ENCODE results near the gene FOXL3. TPM values are rescaled to one million over a fixed set of nuclear protein-coding genes. Genes with fewer than 3 reads are reported as not detected.

Gene FOXL3
- polyA plus RNA-seq, 3 donors = not detected

GRCh38 chr7:318878-319661, 29.1 kb downstream of the FOXL3 start:
- H3K9me3 ChIP-seq (replicated peaks in 1 of 2; ENCODE audit: control insufficient read depth in 1 of 2, insufficient read depth in 1 of 2, low read length in 2 of 2) = no peaks in the 10 kb centered on the region
- peaks cover 15 to 32% (median 18%) of the 10 kb centered on the region in 3 donors for H3K27me3 Mint-ChIP-seq (ENCODE audit: low read depth in 3 of 3)

GRCh38 chr7:320297-320696, 30.3 kb downstream of the FOXL3 start:
- Histone ChIP-seq H4K20me1 (ENCODE audit: insufficient read depth, low read length) (no peaks in the 10 kb centered on the region), H3K4me2 (replicated peaks; ENCODE audit: extremely low read depth, low read length, poor library complexity, severe bottlenecking) (no peak overlapping the region), H3K9ac (ENCODE audit: insufficient read depth, low read length, poor library complexity, severe bottlenecking) (no peak overlapping the region), H3K9me3 (replicated peaks in 1 of 2; ENCODE audit: control insufficient read depth in 1 of 2, insufficient read depth in 1 of 2, low read length in 2 of 2) (no peaks in the 10 kb centered on the region), H3K79me2 (ENCODE audit: insufficient read depth, low read length) (no peaks in the 10 kb centered on the region), H3K36me3 (replicated peaks in 1 of 2; ENCODE audit: control insufficient read depth in 1 of 2, insufficient read depth in 2 of 2, low read length in 2 of 2) (no peaks in the 10 kb centered on the region), H3K27ac (ENCODE audit: low read depth in 1 of 2, low read length in 2 of 2) (no peak overlapping the region), H3K4me3 (replicated peaks in 1 of 3; ENCODE audit: low read depth in 2 of 3, low read length in 3 of 3) (no peak overlapping the region), H2AFZ (ENCODE audit: insufficient read depth, low read depth, low read length, poor library complexity, severe bottlenecking) (no peak overlapping the region), H3K4me1 (ENCODE audit: control insufficient read depth in 1 of 2, insufficient read depth in 2 of 2, low read length in 2 of 2) (peaks cover 0 to 8% of the 10 kb centered on the region in 2 donors), H3K27me3 (ENCODE audit: control insufficient read depth in 2 of 2, insufficient read depth in 2 of 2, low read length in 2 of 2) (peaks cover 0 to 3% of the 10 kb centered on the region in 2 donors)
- WGBS (ENCODE audit: insufficient coverage) = 100% methylated on average over 2 of the region's 2 CpGs
- TF ChIP-seq CTCF (IDR thresholded peaks at IDR 0.05) = no peak
- H3K27me3 Mint-ChIP-seq (ENCODE audit: low read depth in 3 of 3) = peaks cover 13 to 26% (median 18%) of the 10 kb centered on the region in 3 donors
- H3K4me3 Mint-ChIP-seq = no peak overlapping the region
- intact Hi-C loops (cut with micrococcal nuclease) = loop anchor here (5.0 kb wide), 2 partner anchors 317 to 552 kb away; no protein-coding TSS in a partner anchor
- no peak for DNase-seq
- H3K4me1 Mint-ChIP-seq = peaks cover 7% of the 10 kb centered on the region
- H3K36me3 Mint-ChIP-seq = no peaks in the 10 kb centered on the region
- peaks cover 0 to 6% (median 0%) of the 10 kb centered on the region in 7 donors for H3K9me3 Mint-ChIP-seq
- peak overlapping the region in 1 of 7 donors; percentile 8 for H3K27ac Mint-ChIP-seq

More at GRCh38 chr7:318878-319661, 29.1 kb downstream of the FOXL3 start:
- peaks cover 0 to 10% (median 3%) of the 10 kb centered on the region in 7 donors for H3K9me3 Mint-ChIP-seq
- no peak for DNase-seq
- Histone ChIP-seq H3K4me3 (replicated peaks in 1 of 3; ENCODE audit: low read depth in 2 of 3, low read length in 3 of 3) (no peak overlapping the region), H3K4me1 (ENCODE audit: control insufficient read depth in 1 of 2, insufficient read depth in 2 of 2, low read length in 2 of 2) (peaks cover 0 to 8% of the 10 kb centered on the region in 2 donors), H2AFZ (ENCODE audit: insufficient read depth, low read depth, low read length, poor library complexity, severe bottlenecking) (no peak overlapping the region), H3K36me3 (replicated peaks in 1 of 2; ENCODE audit: control insufficient read depth in 1 of 2, insufficient read depth in 2 of 2, low read length in 2 of 2) (no peaks in the 10 kb centered on the region), H3K4me2 (replicated peaks; ENCODE audit: extremely low read depth, low read length, poor library complexity, severe bottlenecking) (no peak overlapping the region), H4K20me1 (ENCODE audit: insufficient read depth, low read length) (no peaks in the 10 kb centered on the region), H3K27ac (ENCODE audit: low read depth in 1 of 2, low read length in 2 of 2) (no peak overlapping the region), H3K9ac (ENCODE audit: insufficient read depth, low read length, poor library complexity, severe bottlenecking) (no peak overlapping the region), H3K79me2 (ENCODE audit: insufficient read depth, low read length) (no peaks in the 10 kb centered on the region), H3K27me3 (ENCODE audit: control insufficient read depth in 2 of 2, insufficient read depth in 2 of 2, low read length in 2 of 2) (peaks cover 0 to 3% of the 10 kb centered on the region in 2 donors)
- TF ChIP-seq CTCF (IDR thresholded peaks at IDR 0.05) = no peak
- intact Hi-C loops (cut with micrococcal nuclease) = no loop called here
- H3K4me3 Mint-ChIP-seq = no peak overlapping the region
- peaks cover 7% of the 10 kb centered on the region for H3K4me1 Mint-ChIP-seq
- no peak overlapping the region for H3K27ac Mint-ChIP-seq
- WGBS (ENCODE audit: insufficient coverage) = 85% methylated on average over 16 of the region's 18 CpGs
- H3K36me3 Mint-ChIP-seq = no peaks in the 10 kb centered on the region
